CD4-positive, alpha-beta T cell treated with Interleukin-12 subunit alpha and Interleukin-12 subunit beta, for 1 hour (primary cell): ENCODE results near the gene EIF2D.
"Not testable (repeated sequence)": the region's sequence is repeated elsewhere in the genome, so short reads cannot be mapped to it uniquely, and the experiment has no call there.

ENCODE experiments used
- DNase-seq: peaks from one replicate; pipeline ENCODE4 v3.0.0-alpha.2; 2020

Gene EIF2D

DNA sequence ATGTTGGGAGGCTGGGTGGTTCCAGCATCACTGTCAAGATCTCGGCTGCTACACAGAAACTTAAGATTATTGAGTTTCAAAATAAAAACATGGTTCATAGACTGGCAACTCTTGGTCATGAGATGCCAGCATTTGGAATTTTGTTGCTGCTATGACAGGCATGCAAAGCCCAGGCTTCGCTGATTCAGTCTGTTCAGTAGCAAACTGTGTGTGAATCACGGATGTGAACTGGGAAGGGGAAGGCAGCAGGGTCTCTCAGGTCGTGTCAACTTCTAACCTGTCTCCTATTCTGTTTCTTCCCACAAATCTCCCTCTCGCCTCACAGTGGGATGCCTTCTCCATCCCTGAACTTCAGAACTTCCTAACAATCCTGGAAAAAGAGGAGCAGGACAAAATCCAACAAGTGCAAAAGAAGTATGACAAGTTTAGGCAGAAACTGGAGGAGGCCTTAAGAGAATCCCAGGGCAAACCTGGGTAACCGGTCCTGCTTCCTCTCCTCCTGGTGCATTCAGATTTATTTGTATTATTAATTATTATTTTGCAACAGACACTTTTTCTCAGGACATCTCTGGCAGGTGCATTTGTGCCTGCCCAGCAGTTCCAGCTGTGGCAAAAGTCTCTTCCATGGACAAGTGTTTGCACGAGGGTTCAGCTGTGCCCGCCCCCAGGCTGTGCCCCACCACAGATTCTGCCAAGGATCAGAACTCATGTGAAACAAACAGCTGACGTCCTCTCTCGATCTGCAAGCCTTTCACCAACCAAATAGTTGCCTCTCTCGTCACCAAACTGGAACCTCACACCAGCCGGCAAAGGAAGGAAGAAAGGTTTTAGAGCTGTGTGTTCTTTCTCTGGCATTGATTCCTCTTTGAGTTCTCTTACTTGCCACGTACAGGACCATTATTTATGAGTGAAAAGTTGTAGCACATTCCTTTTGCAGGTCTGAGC lies 25.5 kb downstream of the EIF2D start:
- DNase-seq: no peak

DNA sequence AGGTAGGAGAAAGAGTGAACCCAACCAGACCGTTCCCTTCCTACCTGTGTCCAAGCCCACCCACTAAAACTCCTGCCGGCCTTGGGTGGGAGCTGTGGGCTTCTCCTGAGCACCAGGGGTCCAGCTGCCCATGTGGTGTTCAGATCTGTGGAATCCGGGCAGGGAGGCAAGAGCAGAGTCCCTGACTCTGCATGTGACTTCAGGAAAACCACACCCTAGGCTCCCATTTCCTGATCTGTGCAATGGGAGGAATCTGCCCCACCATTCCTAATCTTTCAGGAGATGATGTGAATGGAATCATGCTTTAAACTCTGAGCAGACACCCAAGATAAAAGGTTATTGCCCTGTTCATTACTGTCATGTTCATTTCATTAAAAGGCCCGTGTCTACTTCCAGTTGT lies 27.6 kb downstream of the EIF2D start:
- no peak for DNase-seq

DNA sequence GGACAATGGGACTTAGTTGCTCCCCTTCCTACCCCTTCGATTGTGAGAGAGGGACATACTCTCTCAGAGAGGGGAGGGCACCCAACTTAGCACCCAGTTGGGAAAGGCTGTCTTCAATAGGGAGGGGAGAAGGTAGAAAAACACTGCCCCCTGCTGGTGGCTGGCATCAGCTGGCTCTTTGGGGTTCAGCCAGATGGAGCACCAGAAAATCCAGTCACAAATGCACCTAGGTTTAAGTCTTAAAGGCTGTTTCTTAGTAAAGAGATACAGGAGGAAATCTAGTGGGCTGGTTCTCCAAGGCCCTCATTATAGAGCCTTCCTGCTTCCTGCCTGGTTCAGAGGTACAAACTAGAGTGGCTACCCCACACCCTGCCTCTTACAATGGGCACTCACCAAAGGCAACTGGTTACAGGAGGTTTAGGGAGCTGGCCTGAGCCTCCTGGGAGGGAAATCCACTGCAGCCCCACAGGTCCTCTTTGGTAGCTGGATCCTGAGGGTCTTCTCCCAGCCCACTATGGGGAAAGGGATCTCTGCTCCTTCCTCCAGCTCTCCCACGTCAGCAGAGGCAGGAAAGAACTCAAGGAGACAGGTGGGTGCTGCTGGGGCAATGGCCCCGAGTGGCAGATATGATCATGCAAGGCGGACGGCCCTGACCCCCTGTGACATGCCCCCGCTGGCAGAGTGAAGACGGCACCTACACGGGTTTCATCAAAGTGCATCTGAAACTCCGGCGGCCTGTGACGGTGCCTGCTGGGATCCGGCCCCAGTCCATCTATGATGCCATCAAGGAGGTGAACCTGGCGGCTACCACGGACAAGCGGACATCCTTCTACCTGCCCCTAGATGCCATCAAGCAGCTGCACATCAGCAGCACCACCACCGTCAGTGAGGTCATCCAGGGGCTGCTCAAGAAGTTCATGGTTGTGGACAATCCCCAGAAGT lies 28.3 kb downstream of the EIF2D start:
- DNase-seq: peak; percentile 87

DNA sequence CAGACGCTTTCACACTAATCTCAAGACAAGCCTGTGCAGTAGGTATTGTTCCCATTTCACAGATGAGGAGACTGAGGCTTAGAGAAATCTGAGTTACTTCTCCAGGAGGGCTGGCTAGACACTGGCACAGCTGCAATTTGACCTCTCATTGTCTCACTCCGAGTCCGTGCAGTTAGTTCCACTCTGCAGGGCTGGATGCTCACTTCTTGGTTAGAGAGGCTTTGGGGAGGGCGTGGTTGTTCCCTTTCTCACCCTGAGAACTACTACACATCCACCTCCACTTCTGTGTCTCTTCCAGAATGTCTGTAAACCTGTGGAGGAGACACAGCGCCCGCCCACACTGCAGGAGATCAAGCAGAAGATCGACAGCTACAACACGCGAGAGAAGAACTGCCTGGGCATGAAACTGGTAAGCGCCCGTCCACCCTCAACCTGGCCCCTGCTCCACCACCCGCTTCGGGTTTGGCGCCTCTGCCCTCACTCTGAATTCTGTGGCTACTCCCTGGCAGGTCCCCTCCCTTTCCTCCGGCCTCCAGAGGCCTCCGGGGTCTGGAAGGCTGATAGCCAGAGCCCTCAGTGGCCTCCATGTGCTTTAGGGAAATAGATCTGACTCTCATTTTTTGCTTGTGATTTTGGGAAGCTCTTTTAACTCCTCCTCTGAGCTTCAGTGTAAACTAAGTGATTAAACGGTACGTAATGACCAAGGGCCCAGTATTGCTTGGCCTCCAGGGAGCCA lies 29.1 kb downstream of the EIF2D start:
- DNase-seq: no peak

DNA sequence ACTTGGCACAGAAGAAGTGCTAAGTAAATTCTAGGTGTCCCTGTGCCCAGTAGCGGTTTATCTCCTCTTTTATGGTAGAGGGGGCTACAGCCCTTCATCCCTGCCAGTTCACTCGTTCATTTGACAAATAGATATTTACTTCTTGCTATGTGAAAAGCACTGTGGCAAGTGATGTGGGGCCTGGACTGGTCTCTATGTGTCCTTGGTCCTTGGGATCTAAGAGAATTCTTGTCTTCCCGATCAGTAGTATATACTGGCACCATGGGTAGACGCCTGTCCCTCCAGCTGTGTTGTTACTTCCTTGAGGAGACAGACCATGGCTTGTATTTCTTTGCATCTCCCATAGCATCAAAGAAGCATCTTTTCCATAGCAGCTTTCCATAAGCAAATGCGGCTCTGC lies 29.7 kb downstream of the EIF2D start:
- DNase-seq: no peak

DNA sequence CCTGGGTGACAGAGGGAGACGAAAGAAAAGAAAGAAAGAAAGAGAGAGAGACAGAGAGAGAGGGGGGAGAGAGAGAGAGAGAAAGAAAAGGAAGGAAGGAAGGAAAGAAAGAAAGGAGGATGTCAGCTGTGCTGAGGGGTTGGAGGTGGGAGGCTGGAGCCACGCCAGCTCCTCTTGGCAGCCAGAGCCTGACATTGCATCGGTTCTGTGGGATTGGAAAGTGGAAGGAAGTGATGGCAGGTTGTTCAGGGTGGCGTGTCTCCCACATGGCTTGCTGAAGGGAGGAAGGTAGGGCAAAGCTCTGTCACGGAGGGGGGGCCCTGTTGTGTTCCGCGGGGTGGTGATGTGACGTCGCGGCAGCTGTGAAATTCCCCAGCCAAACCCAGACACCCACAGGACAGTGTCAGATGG lies 30.7 kb downstream of the EIF2D start:
- peak; percentile 86 for DNase-seq

- DNase-seq: not testable (repeated sequence)
Measured at GRCh38 chr1:206581114-206581497, 31.2 kb downstream of the EIF2D start.

GRCh38 chr1:206580438-206581113 lies 31.7 kb downstream of the EIF2D start:
- no peak for DNase-seq

DNA sequence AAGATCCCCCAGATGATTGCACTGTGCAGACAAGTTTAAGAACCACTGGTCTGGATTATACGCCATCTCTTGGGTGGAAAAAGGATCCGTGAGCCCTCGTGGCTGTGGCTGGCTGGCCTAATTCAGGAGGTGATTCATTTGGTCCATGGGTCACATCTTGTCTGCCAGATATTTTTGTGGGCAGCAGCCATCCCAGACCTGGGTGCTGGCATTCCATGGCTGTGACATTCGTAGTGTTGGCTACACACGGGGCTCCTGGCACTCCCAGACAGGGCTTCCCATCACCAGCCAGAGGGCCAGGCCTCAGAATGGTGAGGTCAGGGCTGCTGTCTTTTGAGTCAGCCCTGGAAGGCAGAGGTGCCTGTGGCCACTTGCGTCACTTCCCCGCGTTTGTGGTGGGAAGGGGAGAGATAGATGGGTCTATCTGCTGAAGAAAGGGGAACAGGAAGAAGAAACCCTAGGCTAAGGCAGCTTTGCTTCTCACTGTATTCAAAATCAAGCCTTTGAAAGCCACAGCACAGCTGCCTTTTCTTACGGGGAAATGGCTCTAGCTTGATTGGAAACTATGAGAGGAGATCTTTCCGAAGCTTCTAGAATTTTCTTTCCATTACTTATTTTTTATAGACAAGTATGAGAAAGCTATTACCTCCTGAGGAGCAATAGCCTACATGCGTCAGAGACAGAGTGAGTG lies 32.4 kb downstream of the EIF2D start:
- DNase-seq: peak; percentile 89

DNA sequence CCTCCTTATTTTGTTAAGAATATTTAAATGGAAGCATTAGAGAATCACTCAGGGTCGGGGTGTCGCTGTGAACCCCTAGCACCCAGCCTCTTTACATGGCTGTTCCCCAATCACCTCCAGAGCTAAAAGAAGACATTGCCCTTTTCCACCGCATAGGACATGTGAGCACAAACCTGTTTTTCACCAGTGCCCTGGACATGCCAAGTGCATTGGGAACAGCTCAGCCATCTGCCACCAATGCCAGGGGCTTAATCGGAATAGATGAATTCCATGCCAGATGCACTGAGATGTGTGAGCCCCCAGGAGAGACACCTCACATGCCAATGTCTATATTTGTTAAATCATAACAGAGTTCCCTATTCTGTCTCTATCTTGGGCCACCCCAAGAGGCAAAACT lies 33.3 kb downstream of the EIF2D start:
- no peak for DNase-seq

DNA sequence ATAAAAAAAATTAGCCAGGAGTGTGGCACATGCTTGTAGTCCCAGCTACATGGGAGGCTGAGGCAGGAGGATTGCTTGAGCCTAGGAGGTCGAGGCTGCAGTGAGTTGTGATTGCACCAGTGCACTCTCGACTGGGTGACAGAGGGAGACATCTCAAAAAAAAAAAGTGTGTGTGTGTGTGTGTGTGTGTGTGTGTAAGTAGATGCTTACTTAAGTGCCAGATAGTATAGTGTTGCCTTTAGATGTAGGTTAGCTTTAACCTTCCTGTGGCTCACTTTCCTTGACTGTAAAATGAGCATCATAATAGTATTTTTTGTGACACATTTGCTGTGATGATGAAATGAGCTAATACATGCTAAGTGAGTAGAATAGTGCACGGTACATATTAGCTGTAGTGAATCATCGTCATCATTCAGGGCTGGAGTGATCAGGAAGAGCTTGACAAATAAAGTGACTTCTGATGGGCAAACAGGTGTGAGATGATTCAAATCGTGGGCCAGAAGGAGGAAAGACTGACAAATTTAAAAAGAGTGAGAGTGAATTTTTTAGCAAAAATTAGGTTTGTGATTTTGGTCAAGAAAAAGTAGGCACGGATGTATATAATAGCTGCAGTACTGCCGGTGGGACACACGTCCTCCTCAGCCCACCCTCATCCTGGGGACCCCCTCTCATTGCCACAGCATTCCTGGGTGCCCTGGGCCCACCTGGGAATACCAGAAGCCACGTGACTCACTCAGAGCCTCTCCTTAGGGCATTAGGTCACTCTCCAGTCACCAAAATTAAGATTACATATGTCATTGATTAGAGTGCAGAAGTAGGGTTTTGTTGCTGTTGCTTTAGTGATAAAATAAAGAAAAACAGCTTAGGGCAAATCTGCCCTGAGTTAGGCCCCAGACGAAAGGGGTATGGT lies 33.9 kb downstream of the EIF2D start:
- peak; percentile 52 for DNase-seq

DNA sequence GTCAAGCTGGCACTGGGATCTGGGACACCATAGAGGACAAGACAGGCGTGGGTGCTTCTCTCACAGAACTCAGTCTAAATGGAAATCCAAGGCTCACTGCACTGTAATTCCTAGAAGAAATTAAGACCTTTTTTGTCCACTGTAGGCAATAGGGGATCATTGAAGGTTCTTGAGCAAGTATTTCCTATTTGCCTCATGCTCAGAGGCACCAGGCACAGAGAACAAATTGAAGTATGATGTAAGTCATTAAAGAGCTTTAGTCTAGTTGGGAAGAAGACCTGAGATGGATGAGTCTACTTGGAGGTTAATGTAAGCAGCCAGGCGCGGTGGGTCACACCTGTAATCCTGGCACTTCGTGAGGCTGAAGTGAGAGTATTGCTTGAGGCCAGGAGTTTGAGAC lies 34.6 kb downstream of the EIF2D start:
- DNase-seq: no peak

DNA sequence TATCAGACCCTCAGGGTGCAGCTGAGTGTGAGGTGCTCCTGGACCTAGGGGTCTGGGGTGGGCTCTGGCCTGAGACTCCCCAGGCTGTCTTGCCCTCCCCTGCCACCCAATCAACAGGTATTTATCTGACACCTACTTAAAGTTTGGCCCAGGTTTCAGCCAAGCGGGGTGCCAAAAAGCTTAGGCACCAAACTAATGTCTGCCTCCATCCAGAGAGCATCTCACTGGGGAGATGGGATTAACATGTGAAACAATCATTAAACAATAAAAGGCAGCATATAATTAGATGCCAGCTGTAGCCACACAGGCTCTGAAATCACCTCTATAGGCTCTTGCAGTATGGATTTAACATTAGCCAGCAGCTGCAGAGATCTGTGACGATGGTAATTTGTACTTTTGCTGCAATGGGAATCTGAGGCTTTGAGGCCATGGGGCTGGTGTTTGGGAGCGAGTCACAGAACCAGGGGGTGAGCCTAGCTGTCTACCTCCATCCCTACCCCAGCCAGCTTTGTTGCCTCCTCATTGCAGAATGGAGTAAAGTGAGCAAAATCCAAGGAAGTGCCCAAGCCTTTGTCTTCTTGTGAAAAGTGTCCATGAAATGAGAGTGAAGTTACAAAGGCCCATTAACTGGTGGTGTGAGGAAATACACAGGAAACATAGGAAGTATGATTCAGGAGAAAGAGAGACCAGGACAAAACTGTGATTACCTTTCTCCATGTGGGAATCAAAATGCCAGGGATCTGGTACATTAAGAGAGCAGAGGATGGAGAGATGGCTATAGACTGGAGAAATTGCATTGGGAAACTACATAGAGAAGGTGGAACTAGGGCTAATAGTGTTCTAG lies 36.1 kb downstream of the EIF2D start:
- no peak for DNase-seq

- DNase-seq: peak; percentile 80
Measured at GRCh38 chr1:206575165-206575893, 36.9 kb downstream of the EIF2D start.

GRCh38 chr1:206573762-206574161 lies 38.5 kb downstream of the EIF2D start:
- DNase-seq: no peak

- DNase-seq: no peak
Measured at GRCh38 chr1:206573319-206573718, 38.9 kb downstream of the EIF2D start.

GRCh38 chr1:206572835-206573234 lies 39.4 kb downstream of the EIF2D start:
- no peak for DNase-seq

- no peak for DNase-seq
Measured at GRCh38 chr1:206570529-206570928, 41.7 kb downstream of the EIF2D start.

- DNase-seq: no peak
Measured at GRCh38 chr1:206569556-206569955, 42.7 kb downstream of the EIF2D start.
